ENCODE results near the gene WDR45B. TPM values are rescaled to one million over a fixed set of nuclear protein-coding genes. Genes with fewer than 3 reads are reported as not detected.
A peak's percentile ranks its signal among the peaks of the same experiment; 100 is the strongest.
"Not testable (repeated sequence)": the region's sequence is repeated elsewhere in the genome, so short reads cannot be mapped to it uniquely, and the experiment has no call there.

The WDR45B gene
- total RNA-seq, 1 experiment from 2014 or later, result 62.5 TPM

- DNase-seq (ENCODE audit: low read depth), result peak; percentile 41
Measured at GRCh38 chr17:82585935-82586575, 62.2 kb downstream of the WDR45B start.

- DNase-seq (ENCODE audit: low read depth), result no peak
Measured at GRCh38 chr17:82583720-82584234, 64.5 kb downstream of the WDR45B start.

- DNase-seq (ENCODE audit: low read depth), result no peak
Measured at GRCh38 chr17:82582709-82583108, 65.5 kb downstream of the WDR45B start.

GRCh38 chr17:82582213-82582612 is 66.0 kb downstream of the WDR45B start:
- no peak for DNase-seq (ENCODE audit: low read depth)

- not testable (repeated sequence) for DNase-seq (ENCODE audit: low read depth)
Measured at GRCh38 chr17:82579969-82580368, 68.3 kb downstream of the WDR45B start.

- DNase-seq (ENCODE audit: low read depth), result no peak
Measured at GRCh38 chr17:82577300-82577699, 70.9 kb downstream of the WDR45B start.

GRCh38 chr17:82575581-82576221 is 72.5 kb downstream of the WDR45B start:
- not testable (repeated sequence) for DNase-seq (ENCODE audit: low read depth)

- DNase-seq (ENCODE audit: low read depth), result no peak
Measured at GRCh38 chr17:82574041-82574440, 74.2 kb downstream of the WDR45B start.

GRCh38 chr17:82571855-82572254 is 76.4 kb downstream of the WDR45B start:
- DNase-seq (ENCODE audit: low read depth), result no peak

- no peak for DNase-seq (ENCODE audit: low read depth)
Measured at GRCh38 chr17:82570277-82570676, 78.0 kb downstream of the WDR45B start.

- no peak for DNase-seq (ENCODE audit: low read depth)
Measured at GRCh38 chr17:82569621-82570020, 78.6 kb downstream of the WDR45B start.

- DNase-seq (ENCODE audit: low read depth), result no peak
Measured at GRCh38 chr17:82568997-82569393, 79.2 kb downstream of the WDR45B start.

GRCh38 chr17:82567286-82567685 is 81.0 kb downstream of the WDR45B start:
- DNase-seq (ENCODE audit: low read depth), result no peak

GRCh38 chr17:82566129-82566960 is 81.9 kb downstream of the WDR45B start:
- no peak for DNase-seq (ENCODE audit: low read depth)

GRCh38 chr17:82565551-82565950 is 82.7 kb downstream of the WDR45B start:
- no peak for DNase-seq (ENCODE audit: low read depth)

Other genes starting within 250 kb of the WDR45B start
- gene HEXD, start 230.1 kb downstream of the WDR45B start, total RNA-seq (2014; rRNA removed; shearing (Covaris generic)), result 2.4 and 3.0 TPM in 2 replicates
- 29.2 and 31.0 TPM in 2 replicates for gene OGFOD3, start 229.9 kb downstream of the WDR45B start, total RNA-seq (2014; rRNA removed; shearing (Covaris generic))
- 25.7 and 25.8 TPM in 2 replicates for gene CYBC1, start 197.7 kb downstream of the WDR45B start, total RNA-seq (2014; rRNA removed; shearing (Covaris generic))
- 52.4 and 69.7 TPM in 2 replicates for gene NARF, start 189.7 kb downstream of the WDR45B start, total RNA-seq (2014; rRNA removed; shearing (Covaris generic))
- gene FOXK2, start 128.7 kb downstream of the WDR45B start, total RNA-seq (2014; rRNA removed; shearing (Covaris generic)), result 17.1 and 17.8 TPM in 2 replicates
- gene RAB40B, start 50.3 kb upstream of the WDR45B start, total RNA-seq (2014; rRNA removed; shearing (Covaris generic)), result 3.2 and 7.3 TPM in 2 replicates
- gene FN3KRP, start 68.3 kb upstream of the WDR45B start, total RNA-seq (2014; rRNA removed; shearing (Covaris generic)), result 21.5 and 22.0 TPM in 2 replicates
- 0.68 TPM in 1 of 2 replicates, not detected in the other for gene FN3K, start 87.2 kb upstream of the WDR45B start, total RNA-seq (2014; rRNA removed; shearing (Covaris generic))
- 15.8 and 18.4 TPM in 2 replicates for gene TBCD, start 103.6 kb upstream of the WDR45B start, total RNA-seq (2014; rRNA removed; shearing (Covaris generic))
- gene ZNF750, start 191.6 kb upstream of the WDR45B start, total RNA-seq (2014; rRNA removed; shearing (Covaris generic)), result not detected in 2 replicates